Activated gamma-delta T cell treated with anti-CD3 and anti-CD28 coated beads, Interleukin-2, amount 50 U/mL, for 16 hours (primary cell): Measurements from ENCODE around the gene FAM163B.
A peak's percentile ranks its signal among the peaks of the same experiment; 100 is the strongest.

ENCODE experiments used
- DNase-seq: peaks from one replicate; pipeline ENCODE4 v3.0.0-alpha.2; 2020; ENCODE audit warnings: low read depth

Gene FAM163B

DNA sequence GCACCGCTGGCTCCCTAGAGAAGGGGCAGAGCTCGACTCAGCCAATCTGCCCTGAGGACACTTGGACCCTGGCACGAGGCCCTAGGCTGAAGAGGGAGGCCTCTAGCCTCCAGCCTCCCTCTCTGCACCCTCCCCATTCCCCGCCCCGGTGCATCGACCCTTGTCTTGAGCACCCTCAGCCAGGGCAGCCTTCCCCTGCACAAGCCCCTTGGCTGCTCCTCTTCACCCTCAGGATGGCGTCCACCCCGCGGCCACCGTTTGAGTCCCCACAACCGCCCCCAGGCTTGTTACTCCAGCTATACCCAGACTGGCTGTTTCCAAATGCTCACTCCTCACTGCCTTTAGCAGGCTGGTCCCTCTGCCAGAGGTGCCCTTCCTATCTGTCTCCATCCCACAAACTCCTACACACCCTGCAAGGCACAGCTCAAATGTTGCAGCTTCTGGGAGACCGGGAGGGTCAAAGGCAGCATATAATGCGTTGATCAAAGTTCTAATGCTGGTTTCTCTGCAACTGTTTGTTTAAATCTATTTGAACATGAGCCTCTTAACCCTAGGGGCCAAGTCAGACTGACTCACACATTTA, 6.5 kb upstream of the FAM163B start:
- DNase-seq = no peak

DNA sequence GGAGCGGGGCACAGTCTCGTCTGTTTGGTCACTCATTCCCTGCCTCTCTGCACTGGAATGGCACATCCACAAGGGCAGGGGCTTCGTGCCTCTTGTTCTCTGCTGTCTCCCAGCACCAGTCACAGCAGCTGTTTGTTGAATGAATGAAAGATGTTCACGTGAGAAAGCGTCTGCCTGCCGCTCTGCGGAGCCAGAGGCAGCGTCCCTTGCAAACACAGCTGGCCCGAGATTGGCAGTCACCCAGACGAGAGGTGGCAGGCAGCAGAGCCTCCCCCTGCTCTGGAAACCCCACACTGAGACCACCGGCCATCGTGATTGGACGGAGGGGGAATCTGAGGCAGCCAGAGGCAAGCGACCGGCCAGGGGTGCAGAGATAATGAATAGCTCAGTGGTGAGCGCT, 6.0 kb upstream of the FAM163B start:
- DNase-seq = no peak

DNA sequence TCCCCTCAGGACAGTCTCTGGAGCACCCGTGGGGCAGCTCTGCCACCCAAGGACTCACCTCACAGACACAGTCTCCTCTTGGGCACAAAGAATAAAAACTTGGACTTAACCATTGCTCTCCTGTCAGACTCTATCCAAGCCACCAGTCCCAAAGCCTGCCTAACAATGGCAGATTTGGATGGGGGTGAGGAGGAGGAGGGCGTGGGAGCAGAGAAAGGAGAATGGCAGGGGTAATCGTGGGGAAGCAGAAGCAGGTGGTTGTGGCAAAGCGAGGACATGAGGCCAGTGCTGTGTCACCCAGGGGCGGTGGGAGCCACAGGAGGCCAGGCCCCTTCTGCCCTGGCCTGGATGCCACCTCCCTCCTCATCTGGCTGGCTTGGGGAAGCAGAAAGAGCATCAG, 5.5 kb upstream of the FAM163B start:
- no peak for DNase-seq

DNA sequence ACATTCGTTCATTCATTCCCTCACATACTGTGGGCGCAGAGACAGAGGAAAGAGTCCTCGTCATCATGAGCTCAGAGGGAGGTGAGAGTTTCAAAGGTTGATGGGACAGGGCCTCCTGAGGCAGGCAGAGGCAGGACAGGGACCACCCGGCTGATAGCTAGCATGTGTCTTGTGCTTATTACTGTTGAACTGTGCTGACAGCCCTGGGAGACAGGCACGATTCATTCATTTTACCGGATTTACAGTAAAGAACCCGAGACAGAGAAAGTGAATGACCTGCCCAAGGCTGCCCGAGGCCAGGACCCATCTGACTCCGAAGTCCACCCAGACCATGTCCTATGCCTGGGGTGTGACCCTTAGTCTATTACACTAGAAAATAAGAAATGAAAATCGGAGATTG, 4.9 kb upstream of the FAM163B start:
- DNase-seq = no peak

DNA sequence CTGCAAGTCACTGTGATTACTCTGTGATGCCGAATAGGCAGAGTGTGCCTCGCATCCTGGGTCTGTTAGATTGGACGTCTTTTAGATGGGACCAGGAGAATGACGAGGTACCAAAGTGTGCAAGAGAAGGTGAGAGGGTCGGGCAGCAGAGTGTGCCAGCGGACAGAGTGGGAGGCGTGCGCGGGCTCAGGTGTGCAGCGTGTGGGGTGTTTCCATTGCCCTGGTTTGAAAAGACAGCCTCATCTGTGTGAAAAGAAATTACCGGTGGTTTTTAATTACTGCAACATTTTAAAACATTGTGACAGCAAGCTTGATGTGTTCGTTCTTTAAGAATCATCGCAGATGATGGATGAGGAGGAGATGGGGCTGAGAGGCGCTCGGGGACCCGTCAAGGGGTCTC, 4.2 kb upstream of the FAM163B start:
- no peak for DNase-seq

GRCh38 chr9:133612816-133613215, 3.6 kb upstream of the FAM163B start:
- no peak for DNase-seq

DNA sequence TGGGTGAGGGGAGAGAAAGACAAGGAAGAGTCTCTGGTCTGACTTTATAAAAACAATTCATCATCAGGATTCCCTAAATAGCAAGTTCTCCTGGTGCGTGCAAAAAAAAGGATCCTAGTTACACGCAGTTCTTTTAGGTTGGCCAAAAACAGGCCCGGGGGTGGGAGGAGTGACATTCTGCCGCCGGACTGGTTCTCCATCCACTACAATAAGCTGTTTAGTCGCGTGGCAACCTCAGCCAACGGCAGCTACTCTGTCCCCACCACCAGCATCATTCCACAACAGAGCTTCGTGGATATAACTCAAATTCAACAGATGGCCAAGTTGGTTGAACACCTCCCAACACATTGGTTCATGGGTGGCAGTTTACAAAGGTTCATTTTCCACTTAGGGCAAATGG, 2.9 kb upstream of the FAM163B start:
- DNase-seq = no peak

- no peak for DNase-seq
These were observed 1.7 kb upstream of the FAM163B start for GRCh38 chr9:133610845-133611244.

- DNase-seq = no peak
These were observed 300 bp downstream of the FAM163B start for GRCh38 chr9:133608889-133609288.

DNA sequence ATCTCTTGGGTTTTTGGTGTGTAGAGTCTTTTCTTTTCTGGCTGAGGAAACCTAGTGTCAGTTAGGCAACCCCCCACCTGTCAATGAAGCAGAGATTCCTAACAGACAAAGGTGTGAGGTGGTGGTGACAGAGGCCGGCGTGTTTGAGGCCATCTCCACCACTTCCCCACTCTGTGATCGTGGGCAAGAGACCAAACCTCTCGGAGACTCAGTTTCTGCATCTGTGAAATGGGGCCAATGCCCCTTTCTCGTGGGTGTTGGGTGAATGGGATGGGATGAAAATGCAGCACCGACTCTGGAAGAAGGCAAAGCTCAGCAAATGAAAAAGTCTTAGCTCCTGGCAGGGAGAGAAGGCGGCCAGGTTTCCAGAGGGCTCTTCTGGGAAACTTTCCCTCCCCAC, 807 bp downstream of the FAM163B start:
- no peak for DNase-seq

GRCh38 chr9:133607976-133608375, 1.2 kb downstream of the FAM163B start:
- DNase-seq = no peak

DNA sequence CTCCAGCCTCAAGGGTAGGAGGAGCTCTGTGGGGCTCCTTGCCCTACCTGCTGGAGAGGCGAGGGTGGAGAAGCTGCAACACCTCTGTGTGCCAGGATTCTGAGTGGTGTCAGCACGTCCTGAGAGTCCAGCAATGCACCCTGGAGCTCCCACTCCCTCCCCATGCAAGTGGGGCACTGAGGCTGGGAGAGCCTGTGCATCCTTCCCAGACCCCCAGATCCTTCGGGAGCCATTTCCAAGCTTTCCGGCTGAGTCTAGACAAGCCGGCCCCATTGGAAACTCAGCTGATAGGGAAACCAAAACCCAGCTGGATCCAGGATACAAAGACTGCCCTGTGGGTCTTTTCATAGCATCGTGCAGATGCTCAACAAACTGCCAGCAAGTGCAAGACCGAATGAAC, 1.8 kb downstream of the FAM163B start:
- no peak for DNase-seq

GRCh38 chr9:133606708-133607025, 2.5 kb downstream of the FAM163B start:
- DNase-seq = no peak

- no peak for DNase-seq
These were observed 3.1 kb downstream of the FAM163B start for GRCh38 chr9:133605856-133606707.

DNA sequence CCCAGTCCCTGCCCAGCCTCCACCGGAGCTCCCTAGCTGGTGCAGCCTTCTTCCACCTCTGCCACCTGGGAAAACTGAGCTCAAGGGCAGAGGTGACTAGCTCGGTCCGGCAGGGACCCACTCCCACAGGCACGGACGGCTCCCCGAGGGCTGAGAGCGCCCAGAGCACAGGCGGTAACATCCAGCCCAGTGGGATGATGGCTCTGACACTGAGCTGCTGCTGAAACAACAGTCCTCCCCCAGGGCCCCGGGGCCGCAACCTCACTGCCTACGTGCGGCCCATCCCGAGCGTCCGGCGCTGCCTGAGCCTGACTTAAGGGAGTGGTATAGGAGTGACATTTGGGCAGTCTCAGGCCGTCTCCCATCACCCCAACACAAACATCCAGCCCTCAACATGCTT, 3.7 kb downstream of the FAM163B start:
- DNase-seq = no peak

DNA sequence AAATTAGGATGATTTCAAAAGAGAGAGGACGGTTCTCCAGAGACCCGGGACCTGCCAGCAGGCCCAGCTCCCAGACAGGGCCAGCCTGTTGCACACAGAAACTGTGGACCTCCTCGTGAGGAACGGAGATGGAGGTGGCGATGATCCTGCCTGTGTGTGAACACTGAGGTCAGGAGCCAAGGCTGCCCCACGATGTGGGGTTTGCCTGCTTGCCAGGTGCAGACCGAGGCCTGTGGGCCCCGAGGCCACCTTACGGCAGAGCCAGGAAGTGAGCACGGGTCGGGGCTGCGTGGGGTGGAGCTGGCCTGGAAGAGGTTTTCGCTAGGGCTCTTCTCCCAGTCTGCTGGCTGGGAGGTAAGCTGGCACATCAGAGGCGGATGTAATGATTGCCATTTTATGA, 4.3 kb downstream of the FAM163B start:
- no peak for DNase-seq

DNA sequence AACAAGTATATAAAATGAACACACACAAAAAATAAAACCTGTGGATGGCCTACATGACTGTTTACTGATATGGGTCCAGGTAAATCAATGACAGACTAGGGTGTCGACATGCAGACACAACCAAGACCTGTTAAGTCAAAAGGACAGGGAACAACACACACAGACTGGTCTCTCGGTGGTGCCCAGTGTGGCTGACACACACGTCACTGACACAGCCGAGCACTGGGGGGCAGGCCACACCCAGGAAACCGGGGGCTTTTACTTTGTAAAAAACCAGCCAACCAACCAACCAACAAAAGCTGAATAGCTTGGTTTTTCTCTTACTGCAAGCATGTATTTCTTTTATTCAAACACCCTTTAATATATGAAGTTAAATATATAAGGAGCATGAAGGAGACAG, 5.0 kb downstream of the FAM163B start:
- peak; percentile 17 for DNase-seq

GRCh38 chr9:133603135-133603927, 5.9 kb downstream of the FAM163B start:
- DNase-seq = no peak

- no peak for DNase-seq
These were observed 6.9 kb downstream of the FAM163B start for GRCh38 chr9:133602277-133602676.

DNA sequence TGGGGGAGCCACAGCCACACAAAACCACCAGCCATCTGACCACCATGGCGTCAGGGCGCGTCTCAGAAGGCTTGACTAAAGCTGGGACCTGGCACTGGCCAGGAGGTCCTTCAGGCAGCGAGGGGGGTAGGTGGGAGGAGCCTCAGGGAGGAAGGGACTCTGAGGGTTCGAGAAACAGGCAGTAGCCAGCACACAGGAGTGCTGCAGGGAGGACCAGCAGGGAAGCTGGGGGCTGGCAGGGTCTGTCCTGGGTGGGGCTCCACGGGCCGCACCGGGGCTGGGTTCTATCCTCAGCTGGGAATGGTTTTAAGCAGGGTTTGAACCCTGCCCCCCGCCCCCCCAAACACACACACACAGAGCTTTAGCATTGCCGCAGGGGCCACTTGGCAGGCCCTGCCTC, 7.4 kb downstream of the FAM163B start:
- DNase-seq = no peak

GRCh38 chr9:133600739-133601138, 8.4 kb downstream of the FAM163B start:
- DNase-seq = no peak

DNA sequence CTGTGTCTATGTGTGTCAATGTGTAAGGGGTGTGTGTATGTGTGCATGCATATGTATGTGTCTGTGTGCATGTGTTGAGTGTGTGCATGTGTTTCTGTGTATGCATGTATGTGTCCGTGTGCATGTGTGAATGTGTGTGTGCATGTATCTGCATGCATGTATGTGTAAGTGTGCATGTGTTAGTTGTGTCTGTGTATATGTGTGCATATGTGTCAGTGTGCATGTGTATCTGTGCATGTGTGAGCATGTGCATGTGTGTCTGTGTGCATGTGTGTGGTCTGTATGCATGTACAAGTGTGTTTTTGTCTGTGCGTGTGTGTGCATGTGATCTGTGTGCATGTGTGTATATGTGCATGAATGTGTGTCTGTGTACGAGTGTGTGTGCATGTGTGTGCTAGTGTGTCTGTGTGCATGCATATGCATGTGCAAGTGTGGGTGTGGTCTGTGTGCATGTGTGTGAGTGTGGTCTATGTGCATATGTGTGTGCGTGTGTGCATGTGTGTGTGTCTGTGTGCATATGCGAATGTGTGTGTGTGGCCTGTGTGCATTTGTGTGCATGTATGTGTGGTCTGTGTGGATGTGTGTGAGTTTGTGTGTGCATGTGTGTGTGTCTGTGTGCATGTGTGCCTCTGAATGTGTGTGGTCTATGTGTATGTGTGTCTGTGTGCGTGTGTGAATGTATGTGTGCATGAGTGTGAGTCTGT, 9.6 kb downstream of the FAM163B start:
- no peak for DNase-seq

- DNase-seq = no peak
These were observed 10.2 kb downstream of the FAM163B start for GRCh38 chr9:133598978-133599377.
